Lower leg skin (tissue), 3 donors: Measurements from ENCODE around the gene CITED4.

ENCODE experiments used
- POLR2A ChIP-seq, 2 donors: fragments of 450-650 bp; IDR thresholded peaks; one replicate each; pipeline ENCODE4 v1.6.1; 2016 to 2017; ENCODE audit warnings: antibody characterized with exemption in 2 of 2, mild to moderate bottlenecking in 1 of 2, moderate library complexity in 1 of 2
- TF ChIP-seq, protein P1 (sequence below), 3 donors: fragments of 450-650 bp; IDR thresholded peaks; one replicate each; pipeline ENCODE4 v1.5.1; 2016; ENCODE audit warnings: antibody characterized with exemption in 3 of 3, mild to moderate bottlenecking in 3 of 3, moderate library complexity in 2 of 3

DNA sequence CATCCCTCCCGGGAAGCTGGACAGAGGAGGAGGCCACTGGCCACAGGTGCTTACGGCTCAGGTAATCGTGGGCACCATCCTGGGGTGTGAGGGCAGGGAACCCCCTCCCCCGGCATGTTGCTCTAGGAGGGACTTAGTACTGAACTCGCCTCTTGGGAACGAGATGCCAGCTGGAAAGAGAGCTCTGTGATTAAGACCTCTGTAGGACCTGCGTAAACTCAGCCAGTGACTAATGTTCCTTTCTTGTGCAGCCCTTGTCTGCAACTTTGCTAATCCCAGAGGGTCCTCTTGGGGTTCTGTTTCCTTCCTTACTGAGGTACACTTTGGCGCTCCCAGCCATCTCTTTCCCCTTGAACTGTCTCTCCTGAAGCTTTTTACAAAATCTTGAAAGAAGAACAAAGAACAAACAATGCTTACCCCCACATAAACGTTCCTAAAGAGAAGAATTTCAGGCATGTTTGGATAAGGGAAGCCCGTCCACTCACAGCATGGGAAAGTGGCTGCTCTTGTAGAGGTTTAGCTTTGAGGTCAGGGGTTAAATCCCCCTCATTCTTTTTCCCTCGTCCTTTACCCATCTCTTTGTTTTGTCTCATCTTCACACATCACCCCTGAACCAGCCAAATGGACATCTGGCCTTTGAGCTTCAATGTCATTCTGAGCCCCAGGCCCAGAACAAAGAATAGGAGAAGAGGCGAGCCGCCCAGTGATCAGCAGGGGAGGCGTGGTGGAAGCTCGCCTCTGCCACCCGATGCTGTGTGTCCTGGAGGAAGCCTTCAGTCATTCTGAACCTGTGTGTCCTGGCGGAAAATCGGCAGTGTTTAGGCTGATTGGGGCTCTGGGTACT, 37.4 kb downstream of the CITED4 start:
- TF ChIP-seq POLR2A (IDR thresholded peaks at IDR 0.05): no peak
- TF ChIP-seq, protein P1, sequence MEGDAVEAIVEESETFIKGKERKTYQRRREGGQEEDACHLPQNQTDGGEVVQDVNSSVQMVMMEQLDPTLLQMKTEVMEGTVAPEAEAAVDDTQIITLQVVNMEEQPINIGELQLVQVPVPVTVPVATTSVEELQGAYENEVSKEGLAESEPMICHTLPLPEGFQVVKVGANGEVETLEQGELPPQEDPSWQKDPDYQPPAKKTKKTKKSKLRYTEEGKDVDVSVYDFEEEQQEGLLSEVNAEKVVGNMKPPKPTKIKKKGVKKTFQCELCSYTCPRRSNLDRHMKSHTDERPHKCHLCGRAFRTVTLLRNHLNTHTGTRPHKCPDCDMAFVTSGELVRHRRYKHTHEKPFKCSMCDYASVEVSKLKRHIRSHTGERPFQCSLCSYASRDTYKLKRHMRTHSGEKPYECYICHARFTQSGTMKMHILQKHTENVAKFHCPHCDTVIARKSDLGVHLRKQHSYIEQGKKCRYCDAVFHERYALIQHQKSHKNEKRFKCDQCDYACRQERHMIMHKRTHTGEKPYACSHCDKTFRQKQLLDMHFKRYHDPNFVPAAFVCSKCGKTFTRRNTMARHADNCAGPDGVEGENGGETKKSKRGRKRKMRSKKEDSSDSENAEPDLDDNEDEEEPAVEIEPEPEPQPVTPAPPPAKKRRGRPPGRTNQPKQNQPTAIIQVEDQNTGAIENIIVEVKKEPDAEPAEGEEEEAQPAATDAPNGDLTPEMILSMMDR (IDR thresholded peaks at IDR 0.05): no peak
